Liver (tissue), 9 donors: ENCODE measurements around the gene PHTF1. TPM values are rescaled to one million over a fixed set of nuclear protein-coding genes. Genes with fewer than 3 reads are reported as not detected.

Source experiments
- DNase-seq: peaks from one replicate; pipeline ENCODE4 v3.0.0-alpha.2; 2017; ENCODE audit warnings: low spot score
- H3K27ac ChIP-seq, 2 donors: one replicate each; pipeline ENCODE4 v1.7.0; 2013; ENCODE audit warnings: inconsistent platforms in 2 of 2, low read length in 2 of 2, control low read depth in 1 of 2, low read depth in 1 of 2, mild to moderate bottlenecking in 1 of 2
- H3K27me3 ChIP-seq, 4 donors: one replicate each; pipeline versions ENCODE4 v1.6.1 to v1.7.0; 2013; ENCODE audit warnings: low read length in 3 of 4, inconsistent platforms in 1 of 4, mild to moderate bottlenecking in 1 of 4, moderate library complexity in 1 of 4; ENCODE audit not compliant: control insufficient read depth in 4 of 4, insufficient read depth in 4 of 4
- H3K36me3 ChIP-seq, 4 donors: one replicate each; pipeline versions ENCODE4 v1.6.1 to v1.7.0; 2013; ENCODE audit warnings: low read length in 3 of 4, mild to moderate bottlenecking in 3 of 4, low read depth in 1 of 4, moderate library complexity in 1 of 4; ENCODE audit not compliant: control insufficient read depth in 4 of 4, insufficient read depth in 3 of 4
- H3K4me1 ChIP-seq, 4 donors: one replicate each; pipeline versions ENCODE4 v1.6.1 to v1.7.0; 2013; ENCODE audit warnings: low read length in 3 of 4, mild to moderate bottlenecking in 3 of 4, moderate library complexity in 1 of 4; ENCODE audit not compliant: control insufficient read depth in 4 of 4, insufficient read depth in 4 of 4
- H3K4me3 ChIP-seq, 3 donors: one replicate each; pipeline versions ENCODE4 v1.6.1 to v1.7.0; 2013; ENCODE audit warnings: low read length in 3 of 3, control low read depth in 1 of 3, low read depth in 1 of 3, mild to moderate bottlenecking in 1 of 3
- H3K9ac ChIP-seq, 2 donors: one replicate each; pipeline ENCODE4 v1.7.0; 2013; ENCODE audit warnings: low read length in 2 of 2, mild to moderate bottlenecking in 2 of 2, moderate library complexity in 2 of 2, control low read depth in 1 of 2, low read depth in 1 of 2
- H3K9me3 ChIP-seq, 4 donors: one replicate each; pipeline versions ENCODE4 v1.6.1 to v1.7.0; 2013; ENCODE audit warnings: low read length in 3 of 4; ENCODE audit not compliant: control insufficient read depth in 4 of 4
- ATF3 ChIP-seq: IDR thresholded peaks from 2 replicates; pipeline ENCODE4 v1.6.1; 2016; ENCODE audit warnings: antibody characterized with exemption
- EGR1 ChIP-seq, 2 donors: IDR thresholded peaks; 2 replicates each; pipeline ENCODE4 v1.6.1; 2016 to 2018; ENCODE audit warnings: antibody characterized with exemption in 2 of 2, low read depth in 2 of 2
- FOXA1 ChIP-seq: IDR thresholded peaks from 2 replicates; pipeline ENCODE4 v1.6.1; 2016; ENCODE audit warnings: antibody characterized with exemption
- GABPA ChIP-seq, 2 donors: IDR thresholded peaks in 1 of 2; conservative IDR thresholded peaks in 1 of 2; 2 replicates each; pipeline ENCODE4 v1.6.1; 2016; ENCODE audit warnings: antibody characterized with exemption in 2 of 2, mild to moderate bottlenecking in 1 of 2, moderate library complexity in 1 of 2
- HNF4A ChIP-seq, 2 donors: conservative IDR thresholded peaks; 2 replicates each; pipeline ENCODE4 v1.6.1; 2016; ENCODE audit warnings: antibody characterized with exemption in 2 of 2, mild to moderate bottlenecking in 2 of 2
- MAX ChIP-seq: IDR thresholded peaks from 2 replicates; pipeline ENCODE4 v1.6.1; 2016; ENCODE audit warnings: antibody characterized with exemption
- NR2F2 ChIP-seq: IDR thresholded peaks from 2 replicates; pipeline ENCODE4 v1.6.1; 2016; ENCODE audit warnings: antibody characterized with exemption
- RAD21 ChIP-seq, 2 donors: IDR thresholded peaks; 2 replicates each; pipeline ENCODE4 v1.6.1; 2016; ENCODE audit warnings: antibody characterized with exemption in 2 of 2, mild to moderate bottlenecking in 2 of 2
- RXRA ChIP-seq, 2 donors: IDR thresholded peaks; 2 replicates each; pipeline ENCODE4 v1.6.1; 2017 to 2018; ENCODE audit warnings: antibody characterized with exemption in 2 of 2, mild to moderate bottlenecking in 1 of 2
- SP1 ChIP-seq: IDR thresholded peaks from 2 replicates; pipeline ENCODE4 v1.6.1; 2018; ENCODE audit warnings: antibody characterized with exemption, mild to moderate bottlenecking
- TAF1 ChIP-seq: conservative IDR thresholded peaks from 2 replicates; pipeline ENCODE4 v1.6.1; 2016; ENCODE audit warnings: antibody characterized with exemption, mild to moderate bottlenecking
- YY1 ChIP-seq: IDR thresholded peaks from 2 replicates; pipeline ENCODE4 v1.6.1; 2016; ENCODE audit warnings: antibody characterized with exemption, mild to moderate bottlenecking
- ZBTB33 ChIP-seq: IDR thresholded peaks from 2 replicates; pipeline ENCODE4 v1.6.1; 2016; ENCODE audit warnings: antibody characterized with exemption
- WGBS: extraction: QIAGEN DNeasy Blood & Tissue Kit; methylation state at CpG from one replicate; pipeline ENCODE4 v1.1.7; 2013; 5-methylcytosine and 5-hydroxymethylcytosine counted together
- polyA plus RNA-seq, 2 donors: library from polyadenylated mRNA; stranded (reverse) in 1 of 2; unstranded in 1 of 2; fragments of 200-250 nt in 1 of 2; fragments of >200 nt in 1 of 2; fragmentation: Nextera tagmentation in 1 of 2; extraction: Ambion mirVana in 1 of 2; gene quantifications; one replicate each; pipeline versions ENCODE4 v1.2.1 to v1.2.3, GENCODE V29; 2013 to 2015
- total RNA-seq, 2 donors: library from RNA; depleted of rRNA; stranded (reverse); fragments of >200 nt; gene quantifications; one replicate each; pipeline ENCODE4 v1.2.3, GENCODE V29; 2014
- TF ChIP-seq, protein P1 (sequence below): fragments of 150-350 bp; IDR thresholded peaks from 2 replicates; pipeline ENCODE4 v1.5.1; 2017; ENCODE audit warnings: improper control_type of control experiment, low read depth, low read length; ENCODE audit not compliant: missing input control
- TF ChIP-seq, protein P2 (sequence below): IDR thresholded peaks from 2 replicates; pipeline ENCODE4 v1.6.1; 2016; ENCODE audit warnings: antibody characterized with exemption, mild to moderate bottlenecking
- donor health status: healthy.
- donor health status: healthy.
- donor health status: healthy.
- donor health status: healthy.
- donor health status: healthy.

Gene PHTF1
- total and polyA plus RNA-seq, 4 donors, result 3.2 to 14.0 (median 7.3) TPM

GRCh38 chr1:113793878-113794834, 34.9 kb upstream of the PHTF1 start:
- H3K4me1 ChIP-seq, result peaks cover 3 to 23% (median 12%) of the 10 kb centered on the region in 4 donors
- H3K9ac ChIP-seq, result no peak overlapping the region
- TF ChIP-seq EGR1 (IDR thresholded peaks at IDR 0.05; ENCODE audit: low read depth in 2 of 2), result no peak
- no peak for TF ChIP-seq NR2F2
- TF ChIP-seq SP1, result peak; percentile 46
- TF ChIP-seq MAX, result no peak
- no peak for TF ChIP-seq RAD21 (IDR thresholded peaks at IDR 0.05)
- TF ChIP-seq YY1, result no peak
- 74% methylated on average over 9 of the region's 9 CpGs for WGBS
- H3K36me3 ChIP-seq, result peaks cover 2 to 10% (median 7%) of the 10 kb centered on the region in 4 donors
- H3K9me3 ChIP-seq, result no peaks in the 10 kb centered on the region
- no peak for DNase-seq
- H3K27ac ChIP-seq, result peak overlapping the region in 1 of 2 donors; percentile 4
- H3K27me3 ChIP-seq, result no peaks in the 10 kb centered on the region
- no peak overlapping the region for H3K4me3 ChIP-seq

GRCh38 chr1:113792986-113793385, 33.7 kb upstream of the PHTF1 start:
- Histone ChIP-seq H3K9me3 (no peaks in the 10 kb centered on the region), H3K4me3 (no peak overlapping the region), H3K9ac (no peak overlapping the region), H3K27ac (no peak overlapping the region), H3K36me3 (peaks cover 2 to 10% (median 7%) of the 10 kb centered on the region in 4 donors), H3K27me3 (no peaks in the 10 kb centered on the region), H3K4me1 (peaks cover 9 to 27% (median 12%) of the 10 kb centered on the region in 4 donors)
- no peak for TF ChIP-seq HNF4A (conservative IDR thresholded peaks at IDR 0.05)
- TF ChIP-seq GABPA (IDR thresholded peaks at IDR 0.05 in 1 of 2, conservative IDR thresholded peaks at IDR 0.05 in 1 of 2), result no peak
- no peak for TF ChIP-seq ZBTB33
- TF ChIP-seq, protein P1, sequence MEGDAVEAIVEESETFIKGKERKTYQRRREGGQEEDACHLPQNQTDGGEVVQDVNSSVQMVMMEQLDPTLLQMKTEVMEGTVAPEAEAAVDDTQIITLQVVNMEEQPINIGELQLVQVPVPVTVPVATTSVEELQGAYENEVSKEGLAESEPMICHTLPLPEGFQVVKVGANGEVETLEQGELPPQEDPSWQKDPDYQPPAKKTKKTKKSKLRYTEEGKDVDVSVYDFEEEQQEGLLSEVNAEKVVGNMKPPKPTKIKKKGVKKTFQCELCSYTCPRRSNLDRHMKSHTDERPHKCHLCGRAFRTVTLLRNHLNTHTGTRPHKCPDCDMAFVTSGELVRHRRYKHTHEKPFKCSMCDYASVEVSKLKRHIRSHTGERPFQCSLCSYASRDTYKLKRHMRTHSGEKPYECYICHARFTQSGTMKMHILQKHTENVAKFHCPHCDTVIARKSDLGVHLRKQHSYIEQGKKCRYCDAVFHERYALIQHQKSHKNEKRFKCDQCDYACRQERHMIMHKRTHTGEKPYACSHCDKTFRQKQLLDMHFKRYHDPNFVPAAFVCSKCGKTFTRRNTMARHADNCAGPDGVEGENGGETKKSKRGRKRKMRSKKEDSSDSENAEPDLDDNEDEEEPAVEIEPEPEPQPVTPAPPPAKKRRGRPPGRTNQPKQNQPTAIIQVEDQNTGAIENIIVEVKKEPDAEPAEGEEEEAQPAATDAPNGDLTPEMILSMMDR, result no peak
- no peak for TF ChIP-seq MAX
- no peak for TF ChIP-seq RXRA (IDR thresholded peaks at IDR 0.05)
- TF ChIP-seq EGR1 (IDR thresholded peaks at IDR 0.05; ENCODE audit: low read depth in 2 of 2), result no peak
- TF ChIP-seq, protein P2, sequence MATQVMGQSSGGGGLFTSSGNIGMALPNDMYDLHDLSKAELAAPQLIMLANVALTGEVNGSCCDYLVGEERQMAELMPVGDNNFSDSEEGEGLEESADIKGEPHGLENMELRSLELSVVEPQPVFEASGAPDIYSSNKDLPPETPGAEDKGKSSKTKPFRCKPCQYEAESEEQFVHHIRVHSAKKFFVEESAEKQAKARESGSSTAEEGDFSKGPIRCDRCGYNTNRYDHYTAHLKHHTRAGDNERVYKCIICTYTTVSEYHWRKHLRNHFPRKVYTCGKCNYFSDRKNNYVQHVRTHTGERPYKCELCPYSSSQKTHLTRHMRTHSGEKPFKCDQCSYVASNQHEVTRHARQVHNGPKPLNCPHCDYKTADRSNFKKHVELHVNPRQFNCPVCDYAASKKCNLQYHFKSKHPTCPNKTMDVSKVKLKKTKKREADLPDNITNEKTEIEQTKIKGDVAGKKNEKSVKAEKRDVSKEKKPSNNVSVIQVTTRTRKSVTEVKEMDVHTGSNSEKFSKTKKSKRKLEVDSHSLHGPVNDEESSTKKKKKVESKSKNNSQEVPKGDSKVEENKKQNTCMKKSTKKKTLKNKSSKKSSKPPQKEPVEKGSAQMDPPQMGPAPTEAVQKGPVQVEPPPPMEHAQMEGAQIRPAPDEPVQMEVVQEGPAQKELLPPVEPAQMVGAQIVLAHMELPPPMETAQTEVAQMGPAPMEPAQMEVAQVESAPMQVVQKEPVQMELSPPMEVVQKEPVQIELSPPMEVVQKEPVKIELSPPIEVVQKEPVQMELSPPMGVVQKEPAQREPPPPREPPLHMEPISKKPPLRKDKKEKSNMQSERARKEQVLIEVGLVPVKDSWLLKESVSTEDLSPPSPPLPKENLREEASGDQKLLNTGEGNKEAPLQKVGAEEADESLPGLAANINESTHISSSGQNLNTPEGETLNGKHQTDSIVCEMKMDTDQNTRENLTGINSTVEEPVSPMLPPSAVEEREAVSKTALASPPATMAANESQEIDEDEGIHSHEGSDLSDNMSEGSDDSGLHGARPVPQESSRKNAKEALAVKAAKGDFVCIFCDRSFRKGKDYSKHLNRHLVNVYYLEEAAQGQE, result no peak
- TF ChIP-seq ATF3, result no peak
- TF ChIP-seq SP1, result no peak
- no peak for TF ChIP-seq TAF1
- TF ChIP-seq FOXA1, result no peak
- no peak for TF ChIP-seq RAD21 (IDR thresholded peaks at IDR 0.05)
- no peak for DNase-seq
- 94% methylated on average over 1 of the region's 1 CpG for whole genome bisulfite sequencing
